Stimulated activated CD8-positive, alpha-beta memory T cell treated with anti-CD3 and anti-CD28 coated beads, Interleukin-7, amount 100 ng/mL, for 24 hours (primary cell): ENCODE data around the gene RHOH.

Source experiments
- DNase-seq: peaks from one replicate; pipeline ENCODE4 v3.0.0-alpha.2; 2020; ENCODE audit warnings: low read depth

RHOH gene

DNA sequence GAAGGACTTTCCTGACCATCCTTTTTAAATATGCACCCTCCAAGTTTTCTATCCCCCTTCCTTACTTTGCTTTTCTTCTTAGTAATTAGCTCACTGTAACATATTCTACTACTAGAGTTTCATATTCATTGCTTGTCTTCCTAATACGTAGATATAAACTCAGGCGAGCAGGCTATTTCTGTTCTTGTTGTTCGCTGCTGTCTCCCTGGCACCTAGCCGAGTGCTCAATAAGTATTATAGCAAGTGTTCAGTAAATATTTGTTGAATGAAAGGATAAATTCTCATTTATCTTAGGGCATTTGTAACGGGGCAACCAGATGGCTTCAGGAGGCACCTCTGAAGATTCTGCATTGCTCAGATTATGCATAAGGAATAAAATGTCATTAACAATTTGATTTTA lies 6.8 kb upstream of the RHOH start:
- DNase-seq: no peak

DNA sequence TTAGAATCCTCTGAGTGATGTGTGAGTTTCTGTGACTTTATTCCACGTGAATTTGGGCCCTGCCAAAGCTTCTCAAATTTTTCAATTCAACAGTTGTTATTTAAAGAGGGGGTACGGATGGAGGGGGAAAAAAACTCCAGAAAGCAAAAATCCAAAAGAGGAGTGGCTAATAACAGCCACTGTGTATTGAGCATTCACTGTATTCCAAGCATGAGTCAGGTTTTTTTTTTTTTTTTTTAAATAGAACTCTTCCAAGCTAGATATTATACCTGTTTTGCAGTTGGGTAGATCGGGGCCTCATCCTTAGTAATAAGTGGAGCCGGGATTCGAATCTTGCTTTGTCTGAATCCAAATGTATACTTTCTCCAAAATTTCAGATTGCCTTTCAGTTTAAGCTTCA lies 6.4 kb upstream of the RHOH start:
- no peak for DNase-seq

DNA sequence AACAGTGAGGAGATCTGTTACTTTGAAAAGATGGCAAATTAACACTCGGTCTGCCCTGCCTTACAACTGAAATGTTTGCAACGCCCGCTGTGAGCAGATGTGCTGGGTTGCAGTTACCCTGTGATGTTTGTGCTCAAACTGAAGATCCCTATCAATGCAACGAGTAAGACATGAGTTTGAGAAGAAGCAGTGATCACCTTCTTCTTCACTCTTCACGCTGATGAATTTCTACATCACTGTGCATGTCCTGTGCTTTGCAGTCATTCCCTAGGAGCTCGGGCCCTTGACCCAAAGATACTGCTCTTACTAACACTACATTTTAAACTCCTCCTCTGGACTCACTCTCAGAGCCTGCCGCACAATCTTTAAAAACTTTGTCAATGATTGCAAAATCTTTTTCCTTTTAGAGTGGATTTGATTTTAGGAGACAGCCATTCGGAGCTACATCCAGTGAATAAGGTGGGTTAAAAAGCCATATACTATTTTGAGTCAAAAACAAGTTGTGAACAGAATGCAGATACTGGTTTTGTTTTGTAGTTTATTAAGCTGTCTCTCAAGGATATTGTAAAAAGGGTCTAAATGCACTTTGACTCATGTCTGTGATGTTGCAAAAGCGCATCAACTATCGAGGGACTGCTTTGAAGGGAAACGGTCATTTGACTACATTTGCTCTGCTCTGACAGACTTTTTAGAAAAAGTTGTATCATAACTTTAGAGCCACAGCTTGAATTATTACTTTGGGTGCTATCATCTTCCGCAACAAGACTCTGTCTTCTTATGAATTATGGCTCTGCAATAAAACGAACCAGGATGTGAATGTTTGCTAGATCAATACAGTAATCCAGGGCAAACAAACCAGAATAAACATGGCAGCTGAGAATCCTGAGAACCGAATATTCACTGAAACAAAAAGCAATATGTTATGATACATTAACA lies 5.7 kb upstream of the RHOH start:
- DNase-seq: no peak

DNA sequence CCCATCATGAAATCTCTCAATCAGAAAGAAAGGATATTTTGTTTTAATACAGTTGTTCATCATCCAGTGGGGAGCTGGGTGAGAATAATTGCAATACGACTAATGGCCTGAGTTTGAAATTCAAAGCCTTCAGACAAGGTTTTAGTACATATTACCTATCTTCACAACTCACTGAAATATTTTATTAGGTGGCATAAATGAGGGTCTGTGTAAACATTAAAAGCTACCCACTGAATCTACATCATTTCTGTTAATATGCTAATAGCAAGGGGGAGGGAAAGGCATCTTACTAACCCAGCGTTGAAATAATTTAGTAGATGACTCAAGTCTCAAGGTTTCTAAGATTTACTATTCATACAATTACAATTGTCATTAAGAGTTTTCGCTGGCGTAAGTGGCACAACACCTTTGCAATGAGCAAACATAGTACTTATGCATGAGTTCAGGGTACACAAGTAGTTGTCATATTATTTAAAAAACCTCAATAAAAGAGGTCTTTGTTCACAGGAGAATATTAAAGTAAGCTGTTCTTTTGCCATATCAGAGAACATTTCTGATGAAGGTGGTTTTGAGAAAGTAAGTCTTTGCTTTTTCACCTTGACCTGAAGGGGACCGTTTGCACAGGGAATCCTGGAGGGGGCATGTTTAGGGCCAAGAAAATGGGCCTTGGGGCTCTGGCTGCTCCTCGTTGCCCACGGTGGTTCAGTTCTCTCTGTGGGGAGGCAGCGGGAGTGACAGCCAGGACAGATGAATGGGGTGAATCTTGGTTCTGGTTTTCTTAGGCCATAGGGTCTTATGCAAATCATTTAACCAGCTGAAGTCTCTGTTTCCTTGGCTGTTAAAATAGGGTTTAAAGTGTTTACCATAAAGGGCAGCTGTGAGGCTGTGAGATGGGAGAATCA lies 4.5 kb upstream of the RHOH start:
- no peak for DNase-seq

DNA sequence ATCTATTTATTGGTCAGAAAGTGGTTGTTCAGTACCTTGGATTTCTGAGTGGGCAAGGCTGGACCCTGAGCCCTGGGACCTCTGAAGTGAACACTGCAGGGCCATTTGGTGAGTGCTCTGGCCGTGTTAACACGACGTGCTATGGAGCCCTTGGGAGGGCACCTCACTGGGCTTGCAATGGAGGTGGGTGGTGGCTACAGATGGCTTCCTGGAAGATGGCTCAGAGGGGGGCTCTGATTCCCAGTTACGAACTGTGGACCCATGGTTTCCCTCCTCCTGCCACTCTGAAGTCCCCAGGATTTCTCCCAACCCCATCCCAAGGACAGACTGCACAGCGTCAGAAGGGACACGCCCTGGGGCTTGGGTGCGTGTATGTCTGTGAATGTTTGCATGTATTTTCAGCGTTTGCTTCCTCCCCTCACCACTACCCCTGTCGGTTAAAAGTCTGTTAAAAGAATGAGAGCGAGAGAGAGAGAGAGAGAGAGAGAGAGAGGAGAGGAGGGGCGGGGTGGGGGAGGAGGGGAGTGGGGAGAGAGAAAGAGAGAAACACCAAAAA lies 3.7 kb upstream of the RHOH start:
- no peak for DNase-seq

- DNase-seq: no peak
These were observed 3.3 kb upstream of the RHOH start for GRCh38 chr4:40193578-40193977.

- no peak for DNase-seq
These were observed 2.1 kb upstream of the RHOH start for GRCh38 chr4:40194602-40195161.

DNA sequence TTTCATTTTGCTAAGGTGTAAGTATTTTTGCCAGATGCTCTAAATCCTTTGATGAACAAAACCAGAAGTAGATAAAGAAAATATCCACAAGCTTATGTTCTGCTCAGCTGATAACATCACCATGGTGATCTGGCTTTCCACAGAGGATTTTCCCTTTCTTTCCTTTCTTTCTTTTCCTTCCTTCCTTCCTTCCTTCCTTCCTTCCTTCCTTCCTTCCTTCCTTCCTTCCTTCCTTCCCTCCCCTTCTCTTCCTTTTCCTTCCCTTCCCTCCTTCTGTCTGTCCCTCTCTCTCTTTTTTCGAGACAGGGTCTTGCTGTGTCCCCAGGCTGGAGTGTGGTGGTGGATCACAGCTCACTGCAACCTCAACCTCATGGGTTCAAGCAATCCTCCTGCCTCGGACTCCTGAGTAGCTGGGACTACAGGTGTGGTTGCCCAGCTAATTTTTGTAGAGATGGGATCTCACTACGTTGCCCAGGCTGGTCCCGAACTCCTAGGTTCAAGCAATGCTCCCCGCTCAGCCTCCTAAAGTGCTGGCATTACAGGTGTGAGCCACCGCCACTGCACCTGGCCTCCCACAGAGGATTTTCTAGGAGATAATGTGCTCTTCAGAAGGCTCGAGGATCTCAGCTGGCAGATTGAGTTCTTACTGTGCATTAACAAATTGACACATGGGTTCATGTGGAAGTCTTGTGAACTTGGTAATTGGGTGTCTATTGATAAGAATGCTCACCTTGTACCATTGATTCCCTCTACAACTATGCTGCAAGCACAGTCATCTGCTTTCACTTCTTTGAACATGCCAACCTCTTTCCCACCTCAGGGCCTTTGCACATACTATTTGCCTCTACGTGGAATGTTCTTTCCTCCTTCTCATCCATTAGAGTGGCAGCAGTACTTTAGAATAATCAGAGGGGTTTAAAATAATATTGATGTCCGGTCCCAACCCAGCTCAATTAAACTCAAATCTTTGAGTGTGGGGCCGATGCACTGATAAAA lies 1.4 kb upstream of the RHOH start:
- DNase-seq: no peak

- no peak for DNase-seq
These were observed 559 bp upstream of the RHOH start for GRCh38 chr4:40196272-40196671.

GRCh38 chr4:40197879-40198689 lies 1.3 kb downstream of the RHOH start:
- DNase-seq: no peak

- DNase-seq: no peak
These were observed 2.4 kb downstream of the RHOH start for GRCh38 chr4:40199179-40199670.

GRCh38 chr4:40199999-40200874 lies 3.4 kb downstream of the RHOH start:
- DNase-seq: peak; percentile 55

DNA sequence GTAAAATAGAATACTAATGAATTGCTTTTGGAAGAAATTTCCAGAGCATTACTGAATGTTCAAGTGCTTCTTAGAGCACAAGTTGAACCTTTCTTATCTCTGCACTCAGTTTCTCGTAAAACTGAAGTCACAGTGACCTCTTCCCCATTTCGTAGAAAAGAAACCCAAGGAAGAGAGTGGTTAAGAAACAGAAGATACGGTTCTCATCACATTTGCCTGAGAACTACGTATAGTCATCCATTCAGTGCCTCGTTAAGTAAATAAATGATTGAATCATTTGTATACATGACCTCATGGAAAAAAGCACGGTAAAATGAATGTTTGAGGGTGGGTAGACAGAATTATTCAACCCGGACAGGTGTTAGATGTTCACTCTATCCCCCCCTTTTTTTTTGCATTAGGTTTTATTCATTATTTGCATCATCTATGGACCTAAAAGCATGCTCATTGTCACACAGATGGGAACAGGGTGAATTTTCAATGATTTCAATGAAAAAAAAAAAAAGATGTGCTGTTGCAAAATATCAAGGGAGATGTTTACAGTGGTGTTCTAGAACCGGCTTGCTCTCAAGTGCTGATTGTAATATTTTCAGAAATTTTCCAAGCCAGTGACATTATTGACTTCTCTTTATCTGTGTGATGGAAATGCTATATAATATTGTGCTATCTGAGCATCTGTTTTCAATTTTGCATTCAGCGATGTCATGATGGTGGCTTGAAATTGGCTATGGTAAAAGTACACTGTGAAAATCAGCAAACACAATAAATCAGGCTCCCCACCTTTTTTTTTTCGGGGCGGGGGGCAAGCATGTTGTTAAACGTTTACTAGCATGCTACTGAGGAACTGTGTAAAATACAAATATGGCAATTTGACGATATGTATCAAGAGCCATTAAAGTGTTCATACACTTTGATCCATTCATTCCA lies 4.3 kb downstream of the RHOH start:
- DNase-seq: no peak

DNA sequence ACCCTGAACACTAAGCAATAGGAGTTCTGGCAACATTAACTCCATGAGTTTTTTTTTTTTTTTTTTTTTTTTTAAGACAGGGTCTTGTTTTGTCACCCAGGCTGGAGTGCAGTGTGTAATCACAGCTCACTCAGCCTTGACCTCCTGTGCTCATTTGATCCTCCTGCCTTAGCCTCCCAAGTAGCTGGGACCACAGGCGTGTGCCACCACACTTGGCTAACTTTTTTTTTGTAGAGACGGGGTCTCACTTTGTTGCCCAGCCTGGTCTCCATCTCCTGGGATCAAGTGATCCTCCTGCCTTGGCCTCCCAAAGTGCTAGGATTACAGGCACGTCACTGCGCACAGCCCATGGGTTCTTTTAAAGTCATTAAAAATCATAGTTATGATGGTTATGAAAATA lies 5.1 kb downstream of the RHOH start:
- no peak for DNase-seq

- DNase-seq: no peak
These were observed 5.6 kb downstream of the RHOH start for GRCh38 chr4:40202474-40202873.

DNA sequence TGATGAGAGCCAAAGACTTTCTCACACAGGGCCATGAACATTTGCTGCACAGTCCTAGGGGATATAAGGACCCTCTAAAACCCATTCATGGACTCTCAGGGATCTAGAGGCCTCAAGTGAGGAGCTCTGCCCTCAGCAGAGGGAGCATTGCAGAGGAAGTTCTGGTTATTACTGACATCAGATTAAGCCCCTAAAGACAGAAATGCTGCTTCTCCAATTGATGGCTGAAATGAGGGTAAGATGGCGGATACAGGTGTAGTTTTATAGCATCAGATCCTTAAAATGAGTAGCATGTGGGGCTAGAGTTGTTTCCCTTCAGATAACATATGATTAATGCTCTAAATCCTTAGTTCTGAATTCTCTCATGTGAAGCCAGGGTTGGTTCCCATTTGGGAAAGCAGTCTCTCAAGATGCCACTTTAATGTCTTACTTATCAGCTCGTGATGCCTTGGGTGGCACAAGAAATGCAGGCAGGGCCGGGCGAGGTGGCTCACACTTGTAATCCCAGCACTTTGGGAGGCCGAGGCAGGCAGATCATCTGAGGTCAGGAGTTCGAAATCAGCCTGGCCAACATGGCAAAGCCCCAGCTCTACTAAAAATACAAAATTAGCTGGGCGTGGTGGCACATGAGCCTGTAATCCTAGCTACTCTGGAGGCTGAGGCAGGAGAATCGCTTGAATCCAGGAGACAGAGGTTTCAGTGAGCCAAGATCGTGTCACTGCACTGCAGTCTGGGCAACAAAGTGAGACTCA lies 7.9 kb downstream of the RHOH start:
- DNase-seq: no peak
